HG03342 (cell line): ENCODE results near the gene CPSF3.

Source experiments
- ATAC-seq: cut with Tn5 transposase; IDR thresholded peaks from one replicate; pipeline ENCODE4 v1.9.1; 2021; ENCODE audit warnings: mild to moderate bottlenecking, moderate library complexity; ENCODE audit not compliant: unreplicated experiment

CPSF3 gene

DNA sequence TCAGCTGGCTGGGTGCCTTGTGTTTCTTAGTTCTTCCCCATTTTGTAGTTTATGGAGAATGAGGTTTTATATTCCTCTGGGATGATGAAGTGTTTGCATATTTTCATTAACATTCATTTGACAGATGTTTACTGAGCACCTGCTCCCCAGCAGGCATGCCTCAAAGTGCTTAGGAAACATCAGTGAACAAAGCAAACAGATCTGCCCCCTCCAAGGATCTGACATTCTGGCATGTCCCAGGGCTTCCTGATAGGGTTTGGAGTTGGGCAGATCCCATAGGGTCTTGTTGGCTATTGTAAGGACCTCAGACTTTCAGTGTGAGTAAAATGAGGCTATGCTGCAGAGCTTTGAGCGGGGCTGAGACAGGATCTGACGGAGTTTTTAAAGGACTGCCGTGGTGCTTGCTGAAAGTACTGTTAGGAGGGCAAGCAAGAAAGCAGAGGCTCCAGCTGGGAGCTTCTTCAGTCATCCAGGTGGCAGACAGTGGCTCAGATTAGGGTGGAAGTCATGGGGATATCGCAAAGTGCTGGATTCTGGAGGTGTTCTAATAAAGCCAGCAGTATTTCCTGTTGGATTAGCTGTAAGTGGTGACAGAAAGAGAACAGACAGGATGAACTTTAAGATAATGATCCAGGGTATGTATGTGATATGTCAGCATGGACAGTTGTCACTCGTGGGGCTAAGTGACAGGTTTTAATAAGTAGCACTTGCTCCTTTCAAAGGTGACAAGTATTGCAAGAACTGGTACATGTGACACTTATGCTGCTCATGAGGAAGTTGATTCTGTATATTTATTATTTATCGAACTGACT, 39.6 kb downstream of the CPSF3 start:
- ATAC-seq, result no peak

DNA sequence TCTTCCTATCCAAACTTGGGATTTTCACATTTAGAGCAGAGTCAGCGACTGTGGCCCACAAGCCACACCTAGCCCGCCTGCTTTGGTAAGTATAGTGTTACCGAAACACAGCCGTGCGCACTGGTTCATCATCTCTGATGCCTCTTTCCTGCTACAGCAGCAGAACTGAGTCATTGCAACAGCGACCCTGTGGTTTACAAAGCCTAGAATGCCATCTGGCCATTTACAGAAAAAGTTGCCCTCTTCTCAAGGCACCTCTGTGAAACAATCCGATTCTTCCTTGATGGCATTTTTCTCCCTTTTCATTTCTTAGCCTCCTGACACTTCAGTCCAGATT, 40.2 kb downstream of the CPSF3 start:
- ATAC-seq, result no peak

DNA sequence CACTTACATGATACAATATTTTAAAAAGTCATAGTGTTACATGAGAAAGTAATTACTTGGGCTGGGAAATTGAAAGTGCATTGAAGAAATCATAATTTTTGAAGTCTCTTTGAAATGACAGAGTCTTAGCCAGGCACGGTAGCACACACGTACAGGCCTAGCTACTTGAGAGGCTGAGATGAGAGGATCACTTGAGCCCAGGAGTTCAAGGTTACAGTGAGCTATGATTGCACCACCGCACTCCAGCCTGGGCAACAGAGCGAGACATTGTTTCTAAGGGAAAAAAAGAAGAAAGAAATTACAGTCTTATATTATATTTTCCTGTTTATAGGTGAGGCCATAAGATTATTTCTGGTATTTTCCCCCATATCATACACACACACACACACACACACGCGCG, 41.7 kb downstream of the CPSF3 start:
- ATAC-seq, result no peak

DNA sequence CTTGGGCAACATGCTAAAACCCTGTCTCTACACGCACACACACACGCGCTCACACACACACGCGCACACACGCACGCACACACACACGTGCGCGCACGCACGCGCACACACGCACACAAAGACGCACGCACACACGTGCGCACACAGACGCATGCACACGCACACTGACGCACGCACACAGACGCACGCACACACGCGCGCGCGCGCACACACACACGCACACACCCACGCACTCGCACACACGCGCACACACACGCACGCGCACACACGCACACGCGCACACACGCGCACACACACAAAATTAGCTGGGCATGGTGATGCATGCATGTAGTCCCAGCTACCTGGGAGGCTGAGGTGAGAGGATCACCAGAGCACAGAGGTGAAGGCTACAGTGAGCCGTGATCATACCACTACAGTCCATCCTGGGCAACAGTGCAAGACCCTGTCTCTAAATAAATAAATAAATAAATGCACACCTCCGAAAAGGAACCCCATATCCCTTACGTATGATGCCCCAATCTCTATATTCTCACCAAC, 42.8 kb downstream of the CPSF3 start:
- ATAC-seq, result no peak

DNA sequence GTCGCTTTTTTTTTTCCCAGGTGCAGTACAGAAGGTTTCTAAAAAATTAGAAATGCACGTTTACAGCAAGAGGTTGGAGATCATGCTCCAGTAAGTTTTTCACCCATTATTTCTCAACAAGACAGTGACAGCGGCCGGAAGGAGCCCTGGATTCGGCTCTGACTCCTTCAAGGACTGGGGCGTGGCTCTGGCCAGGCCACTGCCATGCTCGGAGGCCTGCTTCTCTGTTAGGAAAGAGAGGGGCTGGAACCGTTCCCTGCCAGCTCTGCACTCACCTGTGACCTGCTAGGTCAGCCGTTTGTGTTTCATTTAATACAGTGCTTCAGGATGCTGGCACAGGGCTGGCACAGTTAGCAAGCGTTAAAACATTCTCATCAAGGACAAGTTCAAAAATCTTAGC, 44.2 kb downstream of the CPSF3 start:
- no peak for ATAC-seq

DNA sequence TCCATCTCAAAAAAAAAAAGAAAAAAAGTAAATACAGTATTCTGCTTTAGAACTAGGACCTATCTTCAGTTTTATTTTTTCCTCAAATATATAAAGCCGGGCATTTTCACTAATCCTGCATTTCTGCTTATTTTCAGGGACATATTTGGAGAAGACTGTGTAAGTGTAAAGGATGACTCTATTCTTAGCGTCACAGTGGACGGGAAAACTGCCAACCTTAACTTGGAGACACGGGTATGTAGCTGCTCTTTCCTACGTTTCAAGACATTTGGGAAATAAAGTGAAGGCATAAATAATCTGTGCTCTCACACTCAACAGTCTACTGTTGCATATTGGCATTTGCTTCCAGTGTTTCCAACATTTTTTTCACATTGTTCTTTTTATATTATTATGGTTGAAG, 47.8 kb downstream of the CPSF3 start:
- ATAC-seq, result no peak

DNA sequence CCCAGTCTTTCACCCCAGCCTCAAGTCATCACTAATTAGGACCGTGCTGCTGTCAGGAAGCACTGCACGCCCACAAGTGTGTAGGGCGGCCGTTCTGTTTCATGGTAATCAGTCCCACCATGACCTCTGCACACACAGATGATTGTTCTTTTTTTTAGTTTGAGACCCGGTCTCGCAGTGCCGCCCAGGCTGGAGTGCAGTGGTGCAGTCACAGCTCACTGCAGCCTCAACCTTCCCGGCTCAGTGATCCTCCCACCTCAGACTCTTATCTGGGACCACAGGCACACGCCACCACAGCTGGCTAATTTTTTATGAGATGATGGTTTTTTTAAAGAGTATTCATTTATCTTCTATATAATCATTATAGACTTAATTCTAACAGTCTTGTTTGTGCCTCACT, 49.1 kb downstream of the CPSF3 start:
- ATAC-seq, result no peak

DNA sequence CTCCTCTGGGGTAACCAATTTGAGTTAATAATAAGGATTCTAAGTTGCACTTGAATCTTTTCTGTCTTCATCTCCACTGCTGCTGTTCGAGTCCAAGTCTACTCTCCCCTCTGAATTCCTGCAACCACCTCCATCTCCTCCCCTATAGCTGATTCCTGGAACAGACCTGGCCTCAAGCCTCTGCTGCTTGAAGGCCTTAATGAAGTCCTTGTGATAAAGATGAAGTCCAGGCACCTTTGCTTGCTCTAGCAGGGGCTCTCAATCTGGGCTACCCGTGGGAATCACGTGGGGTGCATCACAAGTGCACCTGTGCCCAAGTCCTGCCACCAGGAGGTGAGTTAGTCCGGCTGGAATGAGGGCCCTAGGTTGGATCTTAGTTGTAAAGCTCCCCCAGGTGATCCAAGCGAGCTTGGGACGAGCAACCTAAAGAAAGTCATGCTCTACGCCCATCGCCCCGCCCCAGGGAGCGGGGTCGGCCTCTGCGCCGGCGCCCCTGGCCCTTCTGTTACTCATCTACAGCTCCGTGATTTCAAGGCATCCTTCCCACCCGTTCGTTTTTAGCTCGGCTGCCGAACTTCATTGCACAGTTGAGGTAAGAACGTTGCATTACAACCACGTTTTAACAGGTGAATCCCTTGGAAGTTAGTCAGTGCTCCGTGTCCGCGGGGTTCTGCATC, 50.0 kb downstream of the CPSF3 start:
- peak; percentile 15 for ATAC-seq

DNA sequence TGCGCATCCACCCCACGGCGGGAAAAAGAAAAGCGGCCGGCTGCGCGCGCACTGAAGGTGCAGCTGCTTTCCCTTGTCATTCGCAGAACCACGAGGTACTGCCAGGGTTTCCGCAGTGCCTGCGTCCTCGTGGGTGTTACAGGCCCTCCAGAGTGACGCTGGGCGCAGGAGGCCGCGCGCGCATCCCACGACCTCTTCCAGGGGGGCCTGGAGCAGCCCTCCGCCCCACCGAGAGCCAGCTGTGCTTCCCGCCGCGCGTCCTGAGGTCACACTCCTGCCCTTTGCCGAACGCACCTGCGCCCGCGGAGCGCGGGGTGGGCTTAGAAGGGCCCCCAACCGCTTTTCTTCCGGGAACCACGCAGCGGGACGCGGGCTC, 50.5 kb downstream of the CPSF3 start:
- ATAC-seq, result peak; percentile 40

DNA sequence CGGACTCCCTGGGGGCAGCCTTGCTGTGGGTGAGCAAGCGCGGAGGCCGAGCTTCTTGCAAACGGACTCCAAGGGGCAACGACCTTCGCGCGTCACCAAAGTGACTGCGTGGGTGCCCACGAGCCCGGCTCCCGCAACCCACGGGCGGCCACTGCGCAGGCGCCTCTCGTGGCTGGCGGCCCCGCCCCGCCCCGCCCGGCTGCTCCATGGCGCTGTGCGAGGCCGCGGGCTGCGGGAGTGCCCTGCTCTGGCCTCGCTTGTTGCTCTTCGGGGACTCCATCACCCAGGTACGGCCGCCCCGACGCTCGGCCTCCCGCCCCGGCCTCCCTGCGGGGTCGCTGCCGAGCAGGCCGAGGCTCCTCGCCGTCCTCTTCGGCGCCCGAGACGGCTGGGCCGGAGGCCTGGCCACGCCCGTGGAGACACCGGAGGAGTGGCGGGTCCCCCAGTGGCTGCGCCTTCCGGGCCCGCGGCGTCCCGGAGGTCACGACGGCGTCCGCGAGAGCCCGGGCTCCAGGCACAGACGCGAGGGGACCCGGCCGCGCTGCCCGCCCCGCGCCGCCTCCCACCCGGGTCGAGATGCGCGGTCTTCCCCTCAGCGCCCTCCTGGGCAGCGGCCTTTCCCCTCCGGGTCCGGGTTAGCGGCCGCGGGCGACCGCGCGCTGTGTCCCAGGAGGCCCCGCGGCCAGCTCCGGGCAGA, 51.1 kb downstream of the CPSF3 start, which contains the start of gene IAH1:
IAH1 (plus strand) TSS at position 191 of the 697 bp plus-strand sequence; CDS start at position 207, 16 bp downstream.
- ATAC-seq, result peak; percentile 69

DNA sequence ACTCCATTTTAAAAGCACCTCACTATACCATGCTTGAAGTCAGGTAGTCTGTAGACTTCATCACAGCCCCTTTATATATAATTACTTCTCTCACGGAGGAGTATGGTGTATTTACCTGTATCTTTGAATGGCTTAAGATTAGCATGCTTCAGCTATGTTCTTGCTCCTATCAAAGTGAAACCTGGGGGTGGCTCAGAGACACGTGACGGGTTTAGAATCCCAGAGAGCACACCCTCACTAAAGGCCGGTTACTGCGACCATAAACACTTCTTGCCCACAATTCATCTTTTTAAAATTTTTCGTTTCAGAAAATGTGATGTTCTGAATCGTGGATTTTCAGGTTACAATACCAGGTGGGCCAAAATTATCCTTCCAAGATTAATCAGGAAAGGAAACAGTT, 54.5 kb downstream of the CPSF3 start:
- ATAC-seq, result no peak

DNA sequence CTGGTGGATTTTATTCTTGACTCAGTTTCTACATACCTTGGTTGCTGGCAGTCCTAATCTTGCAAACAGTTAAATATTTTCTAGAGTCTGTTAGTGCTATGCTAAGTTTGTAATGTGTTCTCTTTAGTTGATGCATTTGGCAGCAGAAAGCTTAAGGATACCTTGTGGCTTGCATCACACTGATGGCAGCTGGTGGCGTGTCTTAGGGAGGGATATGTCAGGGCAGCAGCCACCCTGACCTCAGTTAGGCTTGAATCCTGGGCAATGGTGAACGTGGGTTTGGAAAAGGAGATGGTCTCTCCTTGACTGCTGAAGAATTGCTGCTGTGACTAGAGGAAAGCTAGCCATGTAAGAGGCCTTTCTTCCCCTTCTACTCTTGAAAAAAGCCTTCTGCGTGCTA, 55.1 kb downstream of the CPSF3 start:
- no peak for ATAC-seq

DNA sequence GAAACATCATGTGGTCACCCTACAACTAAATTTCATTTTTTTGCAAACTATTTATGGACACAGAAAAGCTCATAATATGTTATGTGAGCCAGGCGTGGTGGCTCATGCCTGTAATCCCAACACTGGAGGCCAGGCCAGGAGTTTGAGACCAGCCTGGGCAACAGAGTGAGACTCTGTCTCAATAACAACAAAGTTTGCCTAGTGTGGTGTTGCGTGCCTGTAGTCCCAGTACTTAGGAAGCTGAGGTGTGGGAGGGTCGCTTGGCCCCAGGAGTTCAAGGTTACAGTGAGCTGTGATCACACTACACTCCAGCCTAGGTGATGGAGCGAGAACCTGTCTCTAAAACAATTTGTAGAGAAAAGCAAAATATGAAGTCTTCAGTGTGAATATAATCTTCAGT, 56.7 kb downstream of the CPSF3 start:
- ATAC-seq, result no peak

DNA sequence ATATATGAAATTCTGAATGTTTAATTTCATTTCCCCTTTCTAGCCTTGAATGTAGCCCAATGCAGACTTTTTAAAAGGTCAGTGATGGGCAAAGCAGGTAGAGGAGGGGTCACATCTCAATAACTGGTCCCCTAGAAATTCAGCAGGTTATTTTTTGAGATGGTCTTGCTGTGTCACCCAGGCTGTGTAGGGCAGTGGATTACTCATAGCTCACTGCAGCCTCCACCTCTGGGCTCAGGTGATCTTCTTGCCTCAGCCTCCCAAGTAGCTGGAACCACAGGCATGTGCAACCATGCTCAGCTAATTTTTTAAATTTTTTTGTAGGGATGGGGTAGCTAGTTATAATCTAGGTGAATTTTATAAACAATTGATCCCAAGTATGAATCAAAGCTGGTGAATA, 59.7 kb downstream of the CPSF3 start:
- ATAC-seq, result no peak

DNA sequence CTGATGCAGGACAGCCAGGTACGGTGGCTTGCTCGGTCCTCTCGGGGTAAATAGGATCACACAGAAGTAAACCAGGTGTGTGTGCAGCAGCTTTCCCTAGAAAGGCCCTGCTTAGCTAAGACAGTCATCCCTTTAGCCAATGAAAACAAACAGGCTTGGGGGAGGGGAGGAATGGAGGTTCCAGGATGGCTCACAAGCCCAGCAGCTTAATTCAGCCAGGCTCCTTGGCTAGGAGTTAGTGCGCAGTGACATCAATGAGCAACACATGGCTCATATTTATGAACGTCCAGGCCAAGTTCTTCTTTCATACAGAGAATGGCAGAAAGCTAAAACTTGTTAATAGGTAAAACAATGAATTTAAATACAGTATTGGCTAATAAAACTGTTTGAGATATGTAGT, 61.1 kb downstream of the CPSF3 start:
- no peak for ATAC-seq

DNA sequence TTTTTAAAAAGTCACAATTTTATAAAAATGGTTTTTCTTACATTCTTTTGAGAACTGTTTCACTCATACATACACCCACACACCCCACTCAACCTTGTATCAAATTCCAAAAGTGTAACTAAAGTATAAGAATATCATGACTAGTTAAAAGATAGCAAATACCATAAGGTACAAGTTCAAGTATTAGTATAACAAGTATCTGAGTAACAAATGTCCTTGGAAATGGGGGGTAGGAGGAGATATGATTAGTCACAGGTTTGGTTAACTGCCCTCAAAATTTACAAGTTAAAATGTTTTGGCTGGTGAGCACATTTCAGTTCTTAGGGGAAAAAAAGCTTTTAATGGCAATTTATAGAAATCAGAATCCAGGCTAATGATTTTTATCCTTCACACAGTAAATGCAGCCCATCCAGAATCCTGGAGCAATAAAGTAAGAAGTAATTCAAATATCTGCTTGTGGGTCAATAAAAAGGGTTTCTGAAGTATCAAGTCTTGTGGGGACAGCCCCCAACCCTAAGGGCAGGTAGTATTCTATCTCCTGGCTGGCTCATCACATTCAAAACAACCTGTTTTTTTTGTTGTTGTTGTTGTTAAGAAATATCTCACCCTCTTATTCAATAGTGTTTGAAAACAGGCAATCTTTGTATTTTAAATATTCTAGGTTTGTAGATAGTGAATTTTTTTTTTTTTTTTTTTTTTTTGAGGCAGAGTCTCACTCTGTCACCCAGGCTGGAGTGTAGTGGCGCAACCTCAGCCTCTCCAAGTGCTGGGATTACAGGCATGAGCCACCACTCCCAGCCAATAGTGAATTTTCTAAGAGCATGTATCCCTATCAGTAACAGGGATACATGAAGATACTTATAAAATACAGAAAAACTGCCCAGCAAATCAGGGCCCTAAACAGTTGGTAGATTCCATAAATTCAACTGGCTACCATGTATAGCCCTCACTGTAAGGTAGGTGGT, 65.4 kb downstream of the CPSF3 start:
- no peak for ATAC-seq

DNA sequence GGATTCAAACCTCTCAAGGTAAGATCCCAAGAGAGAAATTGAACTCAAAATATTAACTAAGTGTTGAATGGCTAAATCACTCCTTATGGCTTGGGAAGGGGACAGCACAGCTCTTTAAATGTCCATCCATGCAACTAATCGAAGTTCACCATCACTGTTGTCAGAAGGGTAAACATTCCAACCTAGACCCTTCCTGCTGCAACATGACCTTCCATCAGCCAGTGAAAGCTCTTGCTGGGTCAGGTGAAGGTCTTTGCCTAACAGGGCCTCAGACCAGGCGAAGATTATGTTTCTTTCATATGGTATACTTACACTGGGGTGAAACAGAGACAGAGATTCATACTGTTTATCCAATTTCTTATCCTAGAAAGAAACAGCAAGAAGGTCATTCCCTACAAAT, 67.3 kb downstream of the CPSF3 start:
- no peak for ATAC-seq

DNA sequence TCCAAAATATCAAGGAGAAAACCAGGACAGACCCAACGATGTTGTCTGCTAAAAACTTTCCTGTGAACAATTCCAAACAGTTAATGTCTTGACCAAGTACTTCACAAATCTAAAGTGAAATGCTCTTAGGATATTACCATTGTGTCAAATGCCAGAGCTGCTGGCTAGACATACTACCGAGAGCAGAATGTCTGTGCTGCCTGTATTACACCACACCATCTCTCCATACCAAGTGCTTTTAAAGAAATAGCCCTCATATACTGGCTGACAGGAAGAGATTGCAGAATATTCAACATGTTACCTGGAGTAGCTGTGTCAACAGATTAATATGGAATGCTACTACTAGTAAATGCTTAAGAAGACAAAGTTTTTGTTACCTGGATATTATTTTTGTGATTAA, 69.5 kb downstream of the CPSF3 start:
- no peak for ATAC-seq

DNA sequence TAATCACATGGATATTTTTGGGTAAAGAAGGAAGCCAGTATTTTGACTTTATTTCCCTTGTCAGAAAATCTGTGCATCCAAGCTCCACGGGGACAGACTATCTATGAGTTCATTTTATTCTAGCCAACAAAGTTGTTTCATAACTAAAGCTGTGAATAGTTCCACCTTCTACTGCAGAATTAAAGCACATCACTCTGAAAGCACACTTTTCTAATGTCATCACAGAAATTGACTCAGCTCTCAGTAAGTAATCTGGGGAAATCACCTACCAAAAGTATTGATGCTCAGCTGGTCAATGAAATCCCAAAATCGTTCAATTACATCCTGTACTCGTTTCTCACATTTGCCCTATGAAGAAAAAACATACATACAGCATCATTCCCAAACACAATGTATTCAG, 70.0 kb downstream of the CPSF3 start:
- no peak for ATAC-seq

DNA sequence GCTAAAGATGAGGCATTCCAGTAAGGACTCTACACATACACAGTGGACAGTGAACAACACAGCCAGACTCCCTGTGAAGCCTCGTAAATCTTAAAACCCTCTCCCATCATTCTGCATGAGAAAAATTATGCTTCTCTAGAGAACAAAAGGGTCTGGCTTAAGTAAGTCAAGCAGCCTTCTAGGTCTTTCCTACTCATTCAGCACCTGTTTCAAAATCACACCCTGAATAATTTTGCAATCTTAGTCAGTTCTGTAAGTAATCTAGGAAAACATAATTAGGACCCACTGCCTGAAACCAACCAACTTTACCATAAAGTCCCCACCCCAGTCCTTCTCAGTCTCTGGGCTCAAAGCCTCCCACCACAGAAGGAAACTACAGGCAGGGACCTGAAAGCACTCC, 70.6 kb downstream of the CPSF3 start:
- ATAC-seq, result no peak

DNA sequence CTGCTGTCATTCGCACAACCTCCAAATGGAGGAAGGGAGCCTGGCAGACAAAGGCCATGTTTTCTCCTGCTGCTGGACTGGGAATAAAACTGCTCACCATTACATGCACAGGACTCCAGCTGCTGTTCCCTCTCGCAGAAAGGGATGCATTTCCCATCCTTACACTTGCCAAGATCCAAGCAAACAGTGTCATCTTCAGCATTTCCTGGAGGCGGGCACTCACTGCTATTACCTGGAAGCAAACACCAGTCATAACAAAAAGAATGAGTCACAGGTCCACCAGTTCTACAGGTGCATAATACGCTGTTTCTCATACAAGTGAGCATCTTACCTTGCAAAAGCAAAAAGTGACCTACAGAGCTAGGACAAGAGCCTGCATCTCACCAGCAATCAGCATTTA, 73.6 kb downstream of the CPSF3 start:
- ATAC-seq, result no peak
